ENCODE data around the gene C12orf42.

C12orf42 gene

GRCh38 chr12:103279444-103279843 is 216.3 kb downstream of the C12orf42 start:
- FAIRE-seq (peak; percentile 98), DNase-seq (ENCODE audit: insufficient read length) (peak; percentile 14)

GRCh38 chr12:103278329-103278728 is 217.4 kb downstream of the C12orf42 start:
- DNase-seq (ENCODE audit: insufficient read length) (no peak), FAIRE-seq (peak; percentile 36)
- TF ChIP-seq POLR2A (IDR thresholded peaks at IDR 0.05; ENCODE audit: low read depth, low read length) (no peak), TAF1 (IDR thresholded peaks at IDR 0.05; ENCODE audit: borderline replicate concordance, low read depth, low read length) (no peak), POLR2AphosphoS5 (IDR thresholded peaks at IDR 0.05; ENCODE audit: low read depth, low read length) (no peak)

More at GRCh38 chr12:103279444-103279843, 216.3 kb downstream of the C12orf42 start:
- no peak for TF ChIP-seq POLR2A (IDR thresholded peaks at IDR 0.05; ENCODE audit: low read depth, low read length)
- TF ChIP-seq POLR2AphosphoS5 (IDR thresholded peaks at IDR 0.05; ENCODE audit: low read depth, low read length): no peak
- TF ChIP-seq TAF1 (IDR thresholded peaks at IDR 0.05; ENCODE audit: borderline replicate concordance, low read depth, low read length): no peak

- FAIRE-seq (peak; percentile 58), DNase-seq (ENCODE audit: insufficient read length) (no peak)
- TF ChIP-seq POLR2AphosphoS5 (IDR thresholded peaks at IDR 0.05; ENCODE audit: low read depth, low read length): no peak
- no peak for TF ChIP-seq TAF1 (IDR thresholded peaks at IDR 0.05; ENCODE audit: borderline replicate concordance, low read depth, low read length)
- no peak for TF ChIP-seq POLR2A (IDR thresholded peaks at IDR 0.05; ENCODE audit: low read depth, low read length)
These were observed 222.1 kb downstream of the C12orf42 start for GRCh38 chr12:103273645-103274044.

GRCh38 chr12:103272949-103273348 is 222.8 kb downstream of the C12orf42 start:
- DNase-seq (ENCODE audit: insufficient read length): no peak
- FAIRE-seq: no peak
- no peak for TF ChIP-seq TAF1 (IDR thresholded peaks at IDR 0.05; ENCODE audit: borderline replicate concordance, low read depth, low read length)
- TF ChIP-seq POLR2A (IDR thresholded peaks at IDR 0.05; ENCODE audit: low read depth, low read length): no peak

GRCh38 chr12:103269946-103270345 is 225.8 kb downstream of the C12orf42 start:
- DNase-seq (ENCODE audit: insufficient read length) (no peak), FAIRE-seq (no peak)
- TF ChIP-seq POLR2AphosphoS5 (IDR thresholded peaks at IDR 0.05; ENCODE audit: low read depth, low read length) (no peak), TAF1 (IDR thresholded peaks at IDR 0.05; ENCODE audit: borderline replicate concordance, low read depth, low read length) (no peak), POLR2A (IDR thresholded peaks at IDR 0.05; ENCODE audit: low read depth, low read length) (no peak)

- no peak for FAIRE-seq
- DNase-seq (ENCODE audit: insufficient read length): no peak
- TF ChIP-seq POLR2A (IDR thresholded peaks at IDR 0.05; ENCODE audit: low read depth, low read length) (no peak), TAF1 (IDR thresholded peaks at IDR 0.05; ENCODE audit: borderline replicate concordance, low read depth, low read length) (no peak), POLR2AphosphoS5 (IDR thresholded peaks at IDR 0.05; ENCODE audit: low read depth, low read length) (no peak)
These were observed 226.8 kb downstream of the C12orf42 start for GRCh38 chr12:103268831-103269514.

- no peak for TF ChIP-seq TAF1 (IDR thresholded peaks at IDR 0.05; ENCODE audit: borderline replicate concordance, low read depth, low read length)
- TF ChIP-seq POLR2AphosphoS5 (IDR thresholded peaks at IDR 0.05; ENCODE audit: low read depth, low read length): no peak
- TF ChIP-seq POLR2A (IDR thresholded peaks at IDR 0.05; ENCODE audit: low read depth, low read length): no peak
- FAIRE-seq (no peak), DNase-seq (ENCODE audit: insufficient read length) (no peak)
These were observed 238.0 kb downstream of the C12orf42 start for GRCh38 chr12:103257763-103258162.
